EH (cell line): ENCODE measurements around the gene DIPK1A.

ENCODE experiments used
- DNase-seq: peaks from one replicate; pipeline ENCODE4 v3.0.0-alpha.2; 2015; ENCODE audit warnings: low read depth

DIPK1A gene

DNA sequence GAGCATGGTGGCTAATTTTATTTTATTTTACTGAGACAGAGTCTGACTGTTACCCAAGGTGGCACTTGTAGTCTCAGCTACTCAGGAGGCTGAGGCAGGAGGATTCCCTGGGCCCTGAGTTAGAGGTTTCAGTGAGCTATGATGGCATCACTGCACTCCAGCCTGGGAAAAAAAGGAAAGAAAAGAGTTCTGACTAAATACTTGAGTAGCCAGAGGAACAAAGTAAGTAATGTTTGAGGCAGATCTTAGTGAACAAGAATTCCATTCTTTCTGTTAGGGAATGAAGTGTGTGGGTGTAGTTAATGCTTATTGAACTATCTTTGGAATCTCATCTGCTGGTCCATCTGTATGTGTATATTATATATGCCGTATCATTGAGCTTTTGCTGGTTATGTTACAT, 163.3 kb downstream of the DIPK1A start:
- peak; percentile 70 for DNase-seq

DNA sequence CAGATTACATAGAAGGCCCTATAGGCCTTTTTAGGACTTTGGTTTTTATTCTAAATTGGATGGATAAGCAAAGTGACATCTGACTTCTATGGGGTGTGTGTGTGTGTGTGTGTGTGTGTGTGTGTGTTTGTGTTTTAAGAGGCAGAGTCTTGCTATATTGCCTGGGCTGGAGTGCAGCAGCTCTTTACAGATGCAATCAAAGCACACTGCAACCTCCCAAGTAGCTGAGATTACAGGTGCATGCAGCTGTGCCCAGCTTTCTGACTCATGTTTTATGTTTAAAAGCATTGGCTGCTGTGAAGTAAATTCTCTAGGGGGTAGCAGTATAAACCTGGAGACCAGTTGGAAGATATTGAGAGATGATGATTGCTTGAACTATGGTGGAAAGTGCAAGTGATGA, 164.0 kb downstream of the DIPK1A start:
- DNase-seq: no peak

DNA sequence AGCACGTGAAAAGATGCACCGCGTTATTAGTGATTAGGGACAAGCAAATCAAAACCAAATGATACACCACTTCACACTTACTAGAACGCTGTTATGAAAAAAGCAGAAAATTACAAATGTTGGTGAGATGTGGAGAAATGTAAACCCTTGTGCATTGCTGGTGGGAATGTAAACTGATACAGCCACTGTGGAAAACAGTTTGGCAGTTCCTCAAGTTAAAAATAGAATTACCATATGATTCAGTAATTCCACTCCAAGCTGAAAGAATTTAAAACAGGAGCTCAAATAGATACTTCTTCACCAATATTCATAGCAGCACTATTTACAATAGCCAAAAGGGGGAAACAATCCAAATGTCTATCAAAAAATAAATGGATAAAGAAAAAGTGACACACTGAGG, 166.1 kb downstream of the DIPK1A start:
- peak; percentile 84 for DNase-seq

DNA sequence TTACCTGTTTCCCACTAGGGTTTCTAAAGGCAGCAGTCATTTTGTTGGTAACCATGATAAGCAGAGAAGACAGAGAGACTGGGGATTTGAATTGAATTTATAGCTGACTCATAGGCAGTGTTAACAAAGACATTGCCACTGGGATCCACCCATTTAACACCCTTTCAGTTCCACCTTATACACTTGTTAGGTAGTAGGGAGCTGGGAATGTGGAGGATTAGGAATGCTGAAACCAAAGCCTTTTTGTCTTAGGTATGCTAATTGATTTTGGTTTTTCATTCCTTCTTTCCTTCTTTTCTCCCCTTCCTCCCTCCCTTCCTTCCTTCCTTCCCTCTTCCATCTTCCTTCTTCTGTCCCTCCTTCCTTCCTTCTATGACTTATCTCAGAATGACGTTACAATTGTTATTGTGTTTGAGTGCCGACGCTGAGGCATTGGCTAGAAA, 168.9 kb downstream of the DIPK1A start:
- DNase-seq: no peak
